GM18909 (cell line): Measurements from ENCODE around the gene PAK4.

ENCODE experiments used
- ATAC-seq: cut with Tn5 transposase; IDR thresholded peaks from one replicate; pipeline ENCODE4 v1.9.1; 2021; ENCODE audit warnings: mild to moderate bottlenecking; ENCODE audit not compliant: unreplicated experiment, poor library complexity

PAK4 gene

DNA sequence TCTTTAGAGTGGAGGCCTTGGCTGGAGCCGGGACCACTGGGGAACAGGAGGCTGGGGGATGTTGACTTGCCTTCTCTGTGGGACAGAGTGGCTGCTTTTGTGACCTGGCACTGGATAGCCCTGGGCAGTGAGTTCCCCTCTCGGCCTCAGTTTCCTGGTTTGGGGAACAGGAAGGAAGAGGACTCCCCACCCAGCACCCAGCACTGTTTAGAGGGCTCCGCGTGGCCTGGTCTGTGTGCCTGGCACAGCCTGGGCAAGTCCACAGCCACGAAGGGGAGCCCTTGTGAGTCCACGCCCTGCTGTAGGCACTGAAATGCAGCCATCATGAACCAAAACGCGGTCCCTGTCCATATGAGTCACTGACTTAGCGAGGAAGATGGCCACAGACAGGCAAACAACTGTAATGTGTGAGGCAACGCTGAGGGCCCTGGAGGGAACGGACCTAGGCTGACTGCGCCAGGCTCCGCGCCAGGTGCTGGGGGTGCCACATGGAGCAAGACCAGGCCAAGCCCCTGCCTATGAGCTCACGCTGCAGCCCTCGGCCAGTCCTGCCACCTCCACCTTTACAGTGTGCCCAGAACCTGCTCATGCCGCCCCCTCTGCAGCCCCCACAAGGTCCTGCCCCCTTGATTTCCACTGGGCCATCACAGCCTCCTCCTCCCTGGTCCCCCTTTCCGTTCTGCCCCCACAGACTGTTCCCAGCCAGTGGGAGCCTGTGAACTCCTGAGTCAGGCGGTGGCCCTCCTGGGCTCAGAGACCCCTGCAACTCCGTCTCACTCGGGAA, 35.5 kb downstream of the PAK4 start:
- ATAC-seq: no peak

DNA sequence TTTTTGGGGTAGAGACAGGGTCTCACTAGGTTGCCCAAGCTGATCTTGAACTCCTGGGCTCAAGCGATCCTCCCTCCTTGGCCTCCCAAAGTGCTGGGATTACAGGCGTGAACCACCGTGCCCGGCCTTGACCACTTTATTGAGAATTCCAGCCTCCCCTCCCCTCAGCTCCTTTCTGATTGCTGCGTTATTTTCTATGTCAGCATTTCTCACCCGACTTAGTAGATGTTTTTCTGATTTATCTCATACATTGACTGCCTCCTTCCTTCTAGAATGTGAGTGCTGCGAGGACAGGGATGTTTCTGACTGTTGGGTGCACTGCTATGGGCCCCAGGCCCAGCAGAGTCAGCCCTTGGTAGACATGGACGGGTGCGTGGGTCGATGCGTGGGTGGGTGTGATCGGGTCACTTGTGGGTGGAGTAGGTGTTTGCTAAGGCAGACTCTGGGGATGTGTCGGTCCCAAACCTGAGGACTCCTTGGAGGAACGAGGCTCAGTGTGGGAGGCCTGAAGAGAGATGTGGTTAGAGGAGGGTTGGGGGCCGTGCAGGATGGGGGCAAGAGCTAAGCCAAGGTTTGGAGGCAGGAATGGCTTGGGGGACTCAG, 37.0 kb downstream of the PAK4 start:
- no peak for ATAC-seq

DNA sequence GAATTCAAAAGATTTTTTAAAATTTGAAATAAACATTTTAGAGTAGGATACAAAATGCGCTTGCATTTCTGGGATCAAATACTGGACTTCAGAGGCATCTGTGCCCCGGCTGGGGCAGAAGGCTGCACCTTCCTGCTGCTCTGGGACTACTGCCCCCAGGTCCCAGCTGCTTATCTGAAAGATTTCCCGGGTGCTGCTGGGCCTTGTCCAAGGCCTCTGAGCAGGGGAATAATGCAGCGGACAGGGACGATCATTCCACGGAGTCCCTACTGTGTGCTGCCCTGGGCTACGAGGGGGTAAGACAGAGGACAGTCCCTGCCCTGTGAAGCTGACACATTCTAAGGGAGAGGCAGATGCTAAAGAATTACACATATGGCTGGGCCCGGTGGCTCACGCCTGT, 38.0 kb downstream of the PAK4 start:
- ATAC-seq: no peak

DNA sequence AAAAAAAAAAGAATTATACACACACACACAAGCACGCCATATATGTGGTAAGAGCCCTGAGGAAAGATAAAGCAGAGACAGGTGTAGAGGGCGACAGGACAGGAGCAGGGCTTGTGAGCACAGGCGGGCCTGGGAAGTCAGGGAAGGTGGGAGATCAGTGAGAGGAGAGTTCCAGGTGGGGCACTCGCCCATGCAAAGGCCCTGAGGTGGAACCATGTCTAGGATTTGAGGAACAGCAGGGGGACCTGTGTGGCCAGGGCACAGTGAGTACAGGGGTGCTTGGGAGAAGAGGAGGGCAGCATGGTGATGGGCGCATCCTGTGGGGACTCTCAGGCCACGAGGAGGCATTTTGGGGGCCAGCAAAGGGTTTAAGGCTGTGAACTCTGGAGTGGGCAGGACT, 38.7 kb downstream of the PAK4 start:
- ATAC-seq: no peak

DNA sequence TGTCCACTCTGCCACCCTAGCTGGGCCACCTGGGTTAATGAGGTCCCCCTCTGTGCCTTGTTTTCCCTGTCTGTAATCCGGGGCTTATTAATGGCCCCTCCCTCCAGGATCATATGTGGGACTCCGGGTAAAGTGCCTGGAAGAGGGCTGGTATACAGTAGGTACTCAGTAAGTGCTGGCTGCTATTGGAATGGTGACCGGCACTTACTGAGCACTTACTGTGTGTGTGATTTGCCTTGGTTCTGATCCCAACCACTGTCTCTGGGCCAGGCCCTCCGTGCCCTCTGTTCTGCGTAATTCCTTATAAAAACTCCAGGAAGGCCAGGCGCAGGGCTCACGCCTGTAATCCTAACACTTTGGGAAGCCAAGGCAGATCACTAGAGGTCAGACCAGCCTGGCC, 40.3 kb downstream of the PAK4 start:
- ATAC-seq: no peak

DNA sequence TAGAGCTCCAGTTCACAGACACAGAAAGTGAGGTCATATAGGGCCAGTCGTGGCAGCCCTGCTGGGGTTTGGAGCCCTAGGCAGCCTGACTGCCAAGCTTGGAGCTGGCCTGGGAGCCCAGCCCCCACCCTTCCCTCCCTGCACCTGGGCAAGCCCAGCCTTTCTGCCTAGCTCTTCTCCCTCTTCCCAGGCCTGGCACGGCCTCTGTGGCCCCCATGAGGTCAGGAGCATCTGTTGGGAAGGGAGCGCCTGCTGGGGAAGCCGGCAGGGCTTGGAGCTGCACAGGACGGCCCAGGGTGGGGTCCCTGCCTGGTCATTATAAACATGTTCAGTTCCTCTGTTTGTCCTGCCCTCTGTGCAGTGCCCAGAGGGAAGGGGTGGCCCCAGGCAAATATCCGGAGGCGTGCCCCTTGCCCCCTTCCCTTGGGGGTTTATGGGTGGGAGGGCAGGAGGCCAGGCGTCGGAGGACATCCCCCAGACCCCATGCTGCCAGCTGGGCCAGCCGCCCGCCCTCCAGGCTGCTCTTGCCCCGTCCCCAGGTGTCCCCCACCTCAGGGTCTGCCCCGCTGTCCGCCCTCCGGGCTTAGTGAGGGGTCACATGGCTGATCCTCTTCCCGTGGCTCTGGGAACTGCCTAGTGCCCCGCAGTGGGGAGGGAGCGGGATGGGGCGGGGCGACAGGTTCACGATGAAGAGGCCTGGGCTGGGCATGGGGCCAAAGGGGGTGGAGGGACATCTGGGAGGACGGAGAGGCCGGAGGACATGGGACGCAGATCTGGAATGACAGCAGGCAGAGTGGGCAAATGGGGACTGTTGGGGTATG, 41.2 kb downstream of the PAK4 start:
- ATAC-seq: no peak

DNA sequence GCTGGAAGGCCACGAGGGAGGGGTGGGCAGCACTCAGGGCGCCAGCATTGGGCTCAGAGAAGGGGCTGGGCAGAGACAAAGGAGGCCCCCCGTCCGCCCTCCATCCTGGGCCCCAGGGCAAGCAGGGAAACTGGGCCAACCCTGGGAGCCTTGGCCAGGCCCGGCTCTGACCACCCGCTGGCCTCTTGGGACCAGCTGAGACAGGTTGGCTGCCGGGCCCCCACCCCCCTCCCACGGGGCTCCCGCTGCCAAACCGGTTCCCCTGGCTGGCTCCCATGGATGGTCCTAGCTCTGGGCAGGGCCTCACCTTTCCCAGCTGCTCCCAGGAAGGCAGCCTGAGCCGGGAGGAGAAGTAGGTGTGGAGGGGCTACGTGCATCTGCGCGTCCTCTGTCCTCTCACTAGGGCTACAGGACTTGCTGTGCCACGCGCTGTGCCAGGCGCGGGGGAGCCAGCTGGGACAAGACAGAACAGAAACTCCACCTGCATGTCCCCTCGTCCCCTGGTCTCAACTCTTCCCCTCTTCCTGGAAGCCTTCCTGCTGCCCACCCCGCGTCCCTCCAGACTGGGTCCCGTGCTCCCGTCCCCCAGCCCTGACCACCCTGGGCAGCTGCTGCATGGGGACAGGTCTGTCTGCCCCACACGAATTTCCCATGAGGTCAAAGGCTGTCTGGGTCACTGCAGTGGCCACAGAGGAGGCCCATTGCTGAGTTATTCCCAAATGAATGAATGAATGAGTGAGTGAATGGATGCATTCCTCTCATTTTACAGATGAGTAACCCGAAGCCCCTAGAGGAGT, 42.1 kb downstream of the PAK4 start:
- ATAC-seq: no peak

DNA sequence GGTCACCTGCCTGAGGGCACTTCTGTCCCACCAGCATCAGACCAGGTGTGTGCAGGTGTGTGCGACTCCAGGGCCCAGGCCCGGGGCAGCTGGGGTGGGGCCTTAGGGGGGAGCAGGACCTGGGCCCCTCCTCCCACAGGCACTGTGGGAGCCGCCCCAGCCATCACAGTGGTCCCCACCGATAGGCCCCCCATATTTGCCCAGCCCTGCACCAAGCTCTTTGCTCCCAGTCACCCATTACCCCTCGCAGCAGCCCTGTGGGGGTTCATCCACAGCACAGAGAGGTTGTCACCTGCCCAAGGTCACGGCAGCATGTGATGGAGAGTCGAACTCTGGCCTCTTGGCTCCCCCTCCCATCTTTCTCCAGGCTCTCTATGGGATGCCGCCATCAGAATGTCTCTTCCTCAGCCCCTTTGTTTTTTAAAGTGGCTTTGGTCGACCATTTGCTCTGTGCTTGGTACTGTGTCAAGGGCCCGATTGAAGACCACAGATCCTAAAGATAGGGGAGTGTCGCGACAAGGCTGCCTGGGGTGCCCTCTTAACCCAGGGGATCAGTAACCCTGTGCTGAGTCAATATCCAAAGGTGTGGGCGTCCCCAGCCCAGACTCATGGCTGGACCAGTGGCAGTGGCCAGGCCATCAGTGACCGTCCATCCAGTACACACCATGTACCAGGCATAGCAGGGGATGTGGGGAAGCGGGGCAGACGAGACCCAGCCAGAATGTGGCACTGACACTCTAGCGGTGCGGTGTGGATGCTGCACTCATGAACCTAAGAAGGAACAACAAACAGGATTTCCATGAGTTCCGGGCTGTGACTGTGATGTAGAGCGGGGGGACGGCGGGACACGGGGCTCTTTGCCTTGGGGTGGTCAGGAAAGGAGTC, 42.9 kb downstream of the PAK4 start:
- no peak for ATAC-seq

DNA sequence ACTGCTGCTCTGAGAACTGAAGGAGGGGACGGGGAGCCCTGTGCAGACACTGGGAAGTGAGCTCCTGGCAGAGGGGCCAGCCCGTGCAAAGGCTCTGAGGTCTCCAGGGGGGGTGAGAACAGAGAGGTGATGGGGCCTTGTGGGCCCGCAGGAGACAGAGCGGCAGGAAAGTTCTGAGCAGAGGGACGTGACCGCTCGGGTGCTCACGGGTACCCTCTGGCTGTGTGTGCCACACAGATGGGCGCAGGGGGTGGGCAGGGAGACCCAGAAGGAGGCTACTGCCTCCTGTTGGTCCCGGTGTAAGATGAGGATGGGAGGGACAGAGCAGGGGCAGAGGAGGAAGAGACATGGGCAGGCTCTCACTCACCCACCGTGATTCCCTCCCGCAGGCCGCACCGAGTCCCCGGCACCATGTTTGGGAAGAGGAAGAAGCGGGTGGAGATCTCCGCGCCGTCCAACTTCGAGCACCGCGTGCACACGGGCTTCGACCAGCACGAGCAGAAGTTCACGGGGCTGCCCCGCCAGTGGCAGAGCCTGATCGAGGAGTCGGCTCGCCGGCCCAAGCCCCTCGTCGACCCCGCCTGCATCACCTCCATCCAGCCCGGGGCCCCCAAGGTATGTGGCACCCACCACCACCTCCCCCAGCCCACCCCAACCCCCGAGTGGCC, 43.7 kb downstream of the PAK4 start:
- ATAC-seq: no peak

DNA sequence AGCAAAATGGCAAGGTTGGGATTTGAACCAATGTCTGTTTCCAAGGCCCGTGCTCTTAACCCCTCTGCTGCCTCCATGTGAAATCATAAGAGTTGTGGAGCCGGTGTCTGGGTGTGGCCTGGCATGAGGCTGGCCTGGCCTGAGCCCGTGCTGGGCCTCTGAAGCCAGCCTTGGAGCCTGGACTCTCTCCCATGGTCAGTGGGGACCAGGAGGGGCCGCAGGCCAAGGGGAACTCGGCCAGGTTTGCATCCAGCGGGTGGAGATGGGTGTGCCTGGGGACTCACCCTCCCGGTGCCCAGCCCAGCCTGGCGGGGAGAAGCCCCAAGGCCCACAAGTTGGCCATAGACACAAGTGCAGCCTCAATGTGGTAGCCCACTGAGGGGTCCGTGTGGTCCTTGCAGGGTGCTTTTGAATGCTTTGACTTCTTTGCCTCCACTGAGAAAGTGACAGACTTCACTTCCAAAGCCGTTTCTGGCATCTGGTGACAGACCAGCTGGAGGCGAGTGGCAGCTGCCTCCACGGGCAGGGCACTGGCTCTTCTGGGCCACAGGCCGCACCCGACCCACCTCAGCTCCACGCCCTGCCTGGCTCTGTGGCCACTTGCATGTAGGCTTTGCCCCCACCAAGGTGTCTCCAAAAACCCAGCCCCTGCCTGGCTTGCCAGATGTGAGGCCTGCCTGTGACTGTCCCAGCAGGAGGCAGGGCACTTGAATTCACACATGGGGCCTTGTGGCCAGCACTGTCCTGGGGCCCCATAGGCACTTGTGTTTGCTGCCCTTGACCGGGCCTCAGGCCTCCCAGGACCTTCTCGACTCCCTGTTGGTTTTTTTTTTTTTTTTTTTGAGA, 45.0 kb downstream of the PAK4 start:
- ATAC-seq: no peak

DNA sequence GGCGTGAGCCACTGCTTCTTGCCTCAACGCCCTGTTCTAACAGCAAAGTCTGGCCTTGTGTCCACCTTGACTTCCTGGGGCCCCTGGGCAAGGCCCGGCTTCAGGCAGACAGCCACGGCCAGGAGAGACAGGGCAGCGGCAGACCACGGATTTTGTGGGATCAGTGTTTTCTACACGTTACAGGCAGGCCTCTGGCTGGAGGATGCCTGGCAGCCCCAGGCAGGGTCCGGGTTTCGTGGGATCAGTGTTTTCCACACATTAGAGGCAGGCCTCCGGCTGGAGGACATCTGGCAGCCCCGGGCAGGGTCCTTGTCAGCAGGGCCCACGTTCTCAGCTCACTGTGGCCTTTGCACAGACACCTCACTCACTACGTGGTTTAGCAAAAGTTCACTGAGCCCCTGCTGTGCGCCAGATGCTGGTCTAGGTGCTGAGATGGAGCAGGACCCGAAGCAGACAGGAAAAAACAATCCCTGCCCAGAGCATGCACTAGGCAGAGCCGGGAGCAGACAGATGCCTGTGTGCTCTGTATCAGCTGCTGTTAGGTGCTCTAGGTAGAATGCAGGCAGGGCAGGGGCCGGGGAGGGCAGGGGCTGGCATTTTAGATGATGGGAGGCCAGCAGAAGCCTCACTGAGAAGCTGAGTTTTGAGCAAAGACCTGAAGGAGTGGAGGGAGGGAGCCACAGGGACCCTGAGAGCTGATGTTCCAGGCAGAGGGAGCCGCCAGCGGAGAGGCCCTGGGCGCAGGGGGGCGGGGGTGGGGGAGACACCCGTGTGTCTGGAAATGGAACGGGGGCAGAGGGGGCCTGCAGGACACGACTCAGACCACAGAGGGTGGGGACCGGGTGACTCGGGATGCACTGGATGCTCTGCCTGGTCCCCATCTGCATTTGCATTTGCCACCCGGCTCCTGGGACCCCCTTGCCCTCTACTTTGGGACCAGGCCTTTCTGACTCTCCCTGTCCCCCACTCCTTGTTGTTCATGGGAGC, 46.2 kb downstream of the PAK4 start:
- no peak for ATAC-seq

DNA sequence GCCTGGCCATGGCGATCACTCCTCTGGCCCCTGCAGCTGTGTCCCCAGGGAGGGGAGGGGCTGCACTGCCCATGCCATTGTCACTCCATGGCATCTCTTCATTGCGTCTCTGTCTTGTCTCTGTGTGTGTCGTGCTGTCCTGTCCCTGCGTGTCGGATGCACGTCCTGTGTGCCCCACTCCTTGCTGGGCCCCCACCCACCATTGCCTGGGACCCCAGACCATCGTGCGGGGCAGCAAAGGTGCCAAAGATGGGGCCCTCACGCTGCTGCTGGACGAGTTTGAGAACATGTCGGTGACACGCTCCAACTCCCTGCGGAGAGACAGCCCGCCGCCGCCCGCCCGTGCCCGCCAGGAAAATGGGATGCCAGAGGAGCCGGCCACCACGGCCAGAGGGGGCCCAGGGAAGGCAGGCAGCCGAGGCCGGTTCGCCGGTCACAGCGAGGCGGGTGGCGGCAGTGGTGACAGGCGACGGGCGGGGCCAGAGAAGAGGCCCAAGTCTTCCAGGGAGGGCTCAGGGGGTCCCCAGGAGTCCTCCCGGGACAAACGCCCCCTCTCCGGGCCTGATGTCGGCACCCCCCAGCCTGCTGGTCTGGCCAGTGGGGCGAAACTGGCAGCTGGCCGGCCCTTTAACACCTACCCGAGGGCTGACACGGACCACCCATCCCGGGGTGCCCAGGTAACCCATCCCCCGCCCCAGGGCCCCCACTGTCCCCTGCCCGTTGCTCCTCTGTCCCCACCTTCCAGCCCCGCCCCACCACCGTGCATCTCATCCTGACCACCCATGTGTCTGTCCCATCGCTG, 47.3 kb downstream of the PAK4 start:
- ATAC-seq: no peak

DNA sequence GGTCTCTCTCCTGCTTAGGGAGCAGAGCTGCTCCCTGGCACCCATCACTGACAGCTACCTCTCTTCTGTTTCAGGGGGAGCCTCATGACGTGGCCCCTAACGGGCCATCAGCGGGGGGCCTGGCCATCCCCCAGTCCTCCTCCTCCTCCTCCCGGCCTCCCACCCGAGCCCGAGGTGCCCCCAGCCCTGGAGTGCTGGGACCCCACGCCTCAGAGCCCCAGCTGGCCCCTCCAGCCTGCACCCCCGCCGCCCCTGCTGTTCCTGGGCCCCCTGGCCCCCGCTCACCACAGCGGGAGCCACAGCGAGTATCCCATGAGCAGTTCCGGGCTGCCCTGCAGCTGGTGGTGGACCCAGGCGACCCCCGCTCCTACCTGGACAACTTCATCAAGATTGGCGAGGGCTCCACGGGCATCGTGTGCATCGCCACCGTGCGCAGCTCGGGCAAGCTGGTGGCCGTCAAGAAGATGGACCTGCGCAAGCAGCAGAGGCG, 48.0 kb downstream of the PAK4 start:
- ATAC-seq: no peak

DNA sequence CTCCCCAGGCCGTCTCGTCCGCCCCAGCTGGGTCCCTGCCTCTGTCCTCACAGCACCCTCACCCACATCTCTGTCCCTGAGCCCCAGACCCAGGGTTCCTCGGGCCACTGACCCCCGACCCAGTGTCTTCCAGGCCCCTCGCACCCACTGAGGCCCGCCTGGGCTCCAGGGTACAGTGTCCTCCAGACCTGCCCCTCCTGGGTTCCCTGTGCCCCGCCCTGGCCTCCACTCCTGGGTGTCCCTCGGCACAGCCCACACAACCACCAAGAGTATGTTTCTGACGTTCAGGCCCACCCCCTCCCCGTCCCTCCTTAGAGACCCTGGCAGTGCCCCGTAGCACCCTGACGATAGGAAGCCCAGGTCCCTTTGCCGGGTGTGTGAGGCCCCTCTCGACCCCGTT, 48.6 kb downstream of the PAK4 start:
- ATAC-seq: no peak

DNA sequence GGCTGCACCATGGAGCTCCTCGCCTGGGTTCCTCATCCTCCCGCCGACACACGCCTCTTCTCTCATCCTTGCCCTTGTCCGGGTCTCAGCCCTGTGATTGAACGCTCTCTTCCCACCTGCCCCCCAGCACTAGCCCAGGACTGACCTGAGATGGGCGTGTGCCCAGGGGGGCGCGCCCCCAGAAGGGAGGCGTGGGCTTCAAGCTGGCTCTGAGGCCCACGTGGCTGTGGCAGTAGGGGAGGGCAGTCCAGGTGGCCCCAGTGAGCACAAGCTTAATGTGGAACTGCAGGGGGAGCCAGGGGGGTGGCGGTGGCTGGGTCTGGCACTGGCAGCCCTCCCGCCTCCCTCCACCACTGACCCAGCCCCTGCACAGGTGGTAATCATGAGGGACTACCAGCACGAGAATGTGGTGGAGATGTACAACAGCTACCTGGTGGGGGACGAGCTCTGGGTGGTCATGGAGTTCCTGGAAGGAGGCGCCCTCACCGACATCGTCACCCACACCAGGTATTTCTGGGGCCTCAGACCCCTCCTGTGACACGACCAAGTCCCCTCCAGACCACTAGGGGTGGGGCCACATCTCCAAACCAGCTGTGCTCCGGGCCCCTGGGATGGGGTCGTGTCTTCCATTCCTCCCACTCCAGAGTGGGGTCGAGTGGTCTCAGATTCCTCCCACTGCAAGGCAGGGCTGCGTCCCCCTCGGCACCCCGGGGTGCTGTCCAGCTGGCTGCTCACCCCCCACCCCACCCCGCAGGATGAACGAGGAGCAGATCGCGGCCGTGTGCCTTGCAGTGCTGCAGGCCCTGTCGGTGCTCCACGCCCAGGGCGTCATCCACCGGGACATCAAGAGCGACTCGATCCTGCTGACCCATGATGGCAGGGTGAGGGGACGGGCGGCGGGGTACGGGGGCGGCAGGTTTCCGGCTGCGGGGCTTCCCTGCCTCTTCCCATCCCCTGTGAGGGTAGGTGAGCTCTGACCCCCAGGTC, 49.3 kb downstream of the PAK4 start:
- no peak for ATAC-seq
